Hindlimb muscle (tissue), 1 donor: ENCODE results near the gene PSMB4. TPM values are rescaled to one million over a fixed set of nuclear protein-coding genes. Genes with fewer than 3 reads are reported as not detected.
A peak's percentile ranks its signal among the peaks of the same experiment; 100 is the strongest.
"Not testable (repeated sequence)": the region's sequence is repeated elsewhere in the genome, so short reads cannot be mapped to it uniquely, and the experiment has no call there.

Source experiments
- DNase-seq: peaks from one replicate; pipeline ENCODE4 v3.0.0-alpha.2; 2013
- polyA plus RNA-seq: library from polyadenylated mRNA; unstranded; fragments of 120-200 nt; gene quantifications from one replicate; pipeline ENCODE4 v1.2.1, GENCODE V29; 2013; ENCODE audit not compliant: insufficient read length

Gene PSMB4
- 142 TPM for polyA plus RNA-seq

DNA sequence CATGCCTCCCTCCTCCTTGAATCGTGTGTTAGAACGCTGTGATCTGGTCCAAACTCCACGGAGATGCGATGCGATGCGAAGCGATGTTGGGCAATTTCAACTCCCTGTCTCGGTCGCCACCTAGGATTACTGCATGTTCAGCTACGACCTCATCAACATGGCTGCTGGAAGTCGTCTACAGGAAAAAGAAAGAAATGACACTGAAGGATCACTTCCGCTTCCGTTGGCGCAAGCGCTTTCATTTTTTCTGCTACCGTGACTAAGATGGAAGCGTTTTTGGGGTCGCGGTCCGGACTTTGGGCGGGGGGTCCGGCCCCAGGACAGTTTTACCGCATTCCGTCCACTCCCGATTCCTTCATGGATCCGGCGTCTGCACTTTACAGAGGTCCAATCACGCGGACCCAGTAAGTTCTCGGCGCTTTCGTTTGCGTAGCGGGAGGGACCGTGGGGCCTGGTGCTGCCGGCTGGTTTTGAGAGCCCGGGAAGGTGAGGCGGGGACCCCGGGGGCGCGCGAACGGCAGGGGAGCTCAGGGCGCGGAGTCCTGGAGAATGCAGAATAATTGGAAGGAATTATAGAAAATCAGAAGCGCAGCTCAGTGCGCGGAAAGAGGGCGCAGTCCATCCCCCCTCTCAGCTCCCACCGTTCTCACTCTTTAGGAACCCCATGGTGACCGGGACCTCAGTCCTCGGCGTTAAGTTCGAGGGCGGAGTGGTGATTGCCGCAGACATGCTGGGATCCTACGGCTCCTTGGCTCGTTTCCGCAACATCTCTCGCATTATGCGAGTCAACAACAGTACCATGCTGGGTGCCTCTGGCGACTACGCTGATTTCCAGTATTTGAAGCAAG, at the start of gene PSMB4:
Gene PSMB4, plus strand, starts transcription at position 250 of the 848 bp plus-strand sequence. Its CDS starts 15 bp downstream, at position 265.
- DNase-seq, result peak; percentile 95

- not testable (repeated sequence) for DNase-seq
Observed at GRCh38 chr1:151350323-151350722, 49.0 kb upstream of the PSMB4 start.

DNA sequence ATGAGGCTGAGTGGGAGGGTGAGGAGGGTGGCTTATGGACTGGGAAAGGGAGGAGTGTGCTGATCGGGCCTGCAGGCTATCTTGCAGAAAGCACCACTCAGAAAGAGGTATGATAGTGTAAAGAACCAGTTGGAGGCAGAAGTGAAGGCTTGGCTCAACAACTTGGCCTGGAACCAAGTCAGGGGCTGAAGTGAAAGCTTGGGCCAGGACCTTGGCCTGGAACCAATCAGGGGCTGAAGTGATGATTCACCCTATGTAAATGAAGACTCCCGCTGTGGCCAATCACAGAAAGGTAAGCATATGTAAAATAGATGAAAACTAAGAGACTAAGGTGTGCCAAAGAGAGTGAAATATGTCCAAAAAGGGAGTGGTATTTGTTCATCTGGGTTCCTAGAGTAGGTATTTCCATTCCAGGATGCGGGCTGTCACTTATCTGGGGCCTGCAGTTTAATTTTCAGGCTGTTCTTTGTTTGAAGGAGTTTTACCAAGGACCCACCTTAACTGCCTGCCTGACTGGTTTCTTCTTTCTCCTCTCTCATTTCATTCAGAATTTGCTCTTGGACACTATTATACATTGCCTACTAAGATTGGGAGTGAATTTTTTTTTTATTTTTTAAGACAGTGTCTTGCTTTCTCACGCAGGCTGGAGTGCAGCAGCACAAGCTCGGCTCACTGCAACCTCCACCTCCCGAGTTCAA, 47.2 kb upstream of the PSMB4 start:
- no peak for DNase-seq

DNA sequence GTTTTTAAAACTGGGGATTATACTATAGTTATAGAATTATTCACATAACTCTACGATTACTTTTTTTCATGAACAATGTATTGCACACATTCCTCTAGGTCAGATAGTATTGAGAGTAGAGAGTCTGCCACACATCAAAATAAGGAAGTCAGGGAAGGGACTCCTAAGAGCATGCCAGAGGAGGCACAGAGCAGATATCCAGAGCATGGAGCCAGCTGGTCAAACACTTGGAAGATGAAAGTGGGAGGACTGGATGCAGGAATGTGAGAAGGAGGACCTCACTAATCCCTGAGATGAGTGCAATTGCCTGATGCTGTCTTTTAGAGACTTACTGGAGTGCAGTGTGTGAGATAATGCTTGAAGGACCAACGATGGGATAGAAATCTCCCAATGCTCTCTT, 42.7 kb upstream of the PSMB4 start:
- DNase-seq, result no peak

- DNase-seq, result no peak
Observed at GRCh38 chr1:151361883-151362282, 37.5 kb upstream of the PSMB4 start.

- no peak for DNase-seq
Observed at GRCh38 chr1:151362308-151363155, 36.8 kb upstream of the PSMB4 start.

DNA sequence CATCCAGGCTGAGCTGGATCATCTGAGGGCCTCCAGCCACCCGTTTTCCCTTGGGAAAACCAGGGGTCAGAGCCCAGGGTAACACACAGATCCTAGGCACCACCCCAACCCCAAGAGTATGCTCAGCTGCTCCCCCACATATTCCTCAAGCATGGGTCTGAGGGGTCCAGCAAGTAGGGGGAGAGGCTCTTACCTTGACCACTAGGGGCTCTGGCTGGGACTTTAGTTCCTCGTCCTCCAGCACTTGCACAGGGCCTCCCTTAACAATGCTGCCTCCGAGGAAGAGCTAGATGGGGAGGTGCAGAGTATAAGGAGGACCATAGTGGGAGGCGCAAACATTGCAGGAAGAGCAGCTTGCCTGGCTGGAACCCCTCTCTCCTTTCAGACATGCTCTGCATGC, 34.4 kb upstream of the PSMB4 start:
- DNase-seq, result no peak

DNA sequence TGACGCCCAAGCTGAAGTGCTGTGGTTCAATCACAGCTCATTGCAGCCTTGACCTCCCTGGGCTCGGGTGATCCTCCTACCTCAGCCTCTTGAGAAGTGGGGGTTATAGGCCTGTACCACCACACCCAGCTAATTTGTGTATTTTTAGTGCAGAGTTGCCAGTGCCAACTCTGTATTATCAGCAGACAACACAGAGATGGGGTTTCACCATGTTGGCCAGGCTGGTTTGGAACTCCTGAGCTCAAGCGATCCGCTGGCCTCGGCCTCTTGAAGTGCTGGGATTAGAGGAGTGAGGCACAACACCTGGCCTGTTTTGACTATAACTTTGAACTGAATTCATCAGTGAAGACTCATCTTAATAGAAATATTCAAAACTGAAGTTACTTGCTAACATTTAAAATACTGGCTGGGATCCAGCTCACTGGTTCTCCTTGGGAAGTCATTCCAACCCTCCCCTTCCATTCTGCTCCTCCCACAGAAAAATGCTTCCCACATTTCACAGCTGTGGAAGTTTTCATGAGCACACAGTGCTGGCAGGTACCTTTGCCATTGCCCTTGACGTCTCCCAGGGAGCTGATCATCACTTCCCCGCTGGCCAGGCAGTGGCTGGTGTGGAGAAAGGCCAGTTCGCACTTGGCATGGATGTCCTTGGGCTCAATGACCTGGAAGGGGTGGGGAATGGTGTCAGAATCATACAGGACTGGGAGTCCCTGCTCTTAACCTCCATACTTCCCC, 31.5 kb upstream of the PSMB4 start:
- no peak for DNase-seq

- DNase-seq, result no peak
Observed at GRCh38 chr1:151368393-151369301, 30.7 kb upstream of the PSMB4 start.

GRCh38 chr1:151369302-151369610, 30.1 kb upstream of the PSMB4 start:
- no peak for DNase-seq

DNA sequence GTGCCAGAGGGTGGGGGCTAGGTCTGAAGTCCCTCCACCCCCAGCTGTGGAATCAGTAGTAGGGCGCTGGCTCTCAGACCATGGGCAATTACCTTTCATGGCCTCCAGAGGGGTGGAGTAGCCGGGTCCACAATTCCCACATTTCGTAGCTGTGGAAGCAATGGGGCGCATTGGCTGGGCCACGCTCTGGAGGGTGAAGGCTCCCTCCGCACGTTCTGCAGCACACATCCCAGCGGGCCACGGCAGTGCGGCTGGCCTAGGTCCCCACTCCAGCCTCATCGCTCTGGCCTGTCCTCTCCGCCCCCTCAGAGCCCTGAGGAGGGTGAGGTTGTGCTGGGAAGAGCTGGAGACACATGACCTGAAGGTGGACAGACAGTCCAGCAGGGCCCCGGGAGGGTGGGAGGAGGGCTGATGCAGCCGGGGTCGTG, 29.7 kb upstream of the PSMB4 start:
- DNase-seq, result no peak

DNA sequence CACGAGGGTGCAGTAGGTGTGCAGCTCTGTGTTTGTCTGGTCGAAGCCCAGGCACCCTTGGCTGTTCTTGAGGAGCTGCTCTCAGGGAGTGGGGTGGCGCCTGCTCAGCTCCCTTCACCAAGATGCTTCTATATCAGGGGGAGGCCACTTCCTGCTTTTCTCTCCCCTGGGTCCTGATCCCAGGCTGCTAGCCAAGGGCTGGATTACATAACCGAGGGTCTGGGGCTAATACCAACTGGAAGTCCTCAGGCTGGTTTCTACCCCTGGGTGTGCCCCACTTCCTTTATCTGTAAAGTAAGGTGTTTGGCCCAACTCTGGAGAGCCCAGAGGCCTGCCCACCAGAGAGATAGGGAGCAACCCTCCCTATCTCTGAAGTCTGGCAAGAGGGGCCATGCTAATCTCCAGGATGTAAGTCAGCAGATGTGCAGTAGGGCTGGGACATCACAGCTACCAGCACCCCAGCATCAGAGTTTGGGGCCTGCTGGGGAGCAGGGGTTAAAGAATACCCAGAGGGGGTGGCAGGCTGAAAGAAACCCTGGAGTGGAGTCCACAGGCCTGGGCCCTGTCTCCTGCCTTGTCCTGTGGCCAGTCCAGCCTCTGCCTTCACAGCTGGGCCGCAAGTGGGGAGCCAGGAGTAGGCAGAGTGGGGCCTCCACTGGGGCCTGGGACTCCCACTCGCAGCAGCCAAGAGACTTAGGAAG, 29.0 kb upstream of the PSMB4 start:
- peak; percentile 19 for DNase-seq

GRCh38 chr1:151371370-151372057, 27.9 kb upstream of the PSMB4 start:
- peak; percentile 64 for DNase-seq

DNA sequence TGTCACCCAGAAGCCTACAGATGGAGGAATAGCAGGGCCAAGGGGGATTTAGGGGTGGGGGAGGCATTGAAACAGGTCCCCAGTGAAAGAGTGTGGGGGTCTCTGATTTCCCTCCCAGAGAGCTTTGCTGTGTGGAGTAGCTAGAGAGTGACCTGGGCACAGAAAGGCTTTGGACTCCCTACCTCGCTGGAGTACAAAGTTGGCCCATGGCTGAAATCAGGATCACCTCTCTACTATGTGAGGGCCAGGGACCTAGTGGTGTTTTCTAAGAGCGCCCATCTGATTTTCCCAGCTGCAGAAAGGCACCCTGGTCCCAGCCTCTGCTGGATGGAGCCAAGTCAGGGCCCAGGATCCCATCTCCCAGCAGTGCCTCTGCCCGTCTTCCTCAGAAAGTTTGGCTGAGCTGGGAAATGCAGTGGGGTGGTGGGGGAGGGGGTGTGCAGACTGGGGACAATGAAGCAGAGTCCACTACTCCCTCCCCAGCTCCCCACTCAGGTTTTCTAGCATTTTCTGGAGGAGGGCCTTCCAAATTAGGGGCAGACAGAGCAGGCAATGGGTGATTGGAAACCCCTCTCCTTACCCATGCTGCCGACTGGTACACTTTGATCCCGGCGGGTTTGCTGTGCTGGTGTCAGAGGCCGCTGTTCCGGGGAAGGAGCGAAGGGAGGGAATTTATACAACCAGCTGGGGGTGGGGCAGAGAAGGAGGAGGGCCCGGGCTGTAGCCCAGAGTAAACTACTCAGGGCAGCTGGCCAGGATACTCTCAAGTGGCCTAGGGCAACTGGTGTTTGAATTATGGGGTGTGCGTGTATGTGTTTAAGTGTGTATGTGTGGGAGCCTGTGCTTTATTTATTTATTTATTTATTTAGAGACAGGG, 27.1 kb upstream of the PSMB4 start, which contains the start of gene SELENBP1:
Gene SELENBP1, minus strand, starts transcription at position 648 of the 877 bp plus-strand sequence. Its CDS starts 64 bp downstream, at position 584.
- peak; percentile 68 for DNase-seq

DNA sequence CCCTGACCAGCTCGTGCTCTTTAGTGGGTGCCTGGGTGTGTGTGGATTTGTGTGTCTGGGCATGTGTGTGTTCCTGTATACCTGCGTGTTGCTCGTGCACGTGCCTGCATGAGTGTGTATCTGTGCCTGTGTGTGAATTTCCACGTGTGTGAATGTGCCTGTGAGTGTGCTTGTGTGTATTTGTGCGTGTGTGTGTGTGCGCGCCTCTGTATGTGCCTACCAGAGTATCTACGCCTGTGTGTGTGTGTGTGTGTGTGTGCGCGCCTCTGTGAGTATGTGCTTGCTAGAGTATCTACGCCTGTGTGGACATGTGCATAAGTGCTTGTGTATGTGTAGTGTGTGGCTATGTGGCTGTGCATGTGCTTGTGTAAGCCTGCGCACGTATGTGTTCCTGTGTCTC, 26.2 kb upstream of the PSMB4 start:
- no peak for DNase-seq

DNA sequence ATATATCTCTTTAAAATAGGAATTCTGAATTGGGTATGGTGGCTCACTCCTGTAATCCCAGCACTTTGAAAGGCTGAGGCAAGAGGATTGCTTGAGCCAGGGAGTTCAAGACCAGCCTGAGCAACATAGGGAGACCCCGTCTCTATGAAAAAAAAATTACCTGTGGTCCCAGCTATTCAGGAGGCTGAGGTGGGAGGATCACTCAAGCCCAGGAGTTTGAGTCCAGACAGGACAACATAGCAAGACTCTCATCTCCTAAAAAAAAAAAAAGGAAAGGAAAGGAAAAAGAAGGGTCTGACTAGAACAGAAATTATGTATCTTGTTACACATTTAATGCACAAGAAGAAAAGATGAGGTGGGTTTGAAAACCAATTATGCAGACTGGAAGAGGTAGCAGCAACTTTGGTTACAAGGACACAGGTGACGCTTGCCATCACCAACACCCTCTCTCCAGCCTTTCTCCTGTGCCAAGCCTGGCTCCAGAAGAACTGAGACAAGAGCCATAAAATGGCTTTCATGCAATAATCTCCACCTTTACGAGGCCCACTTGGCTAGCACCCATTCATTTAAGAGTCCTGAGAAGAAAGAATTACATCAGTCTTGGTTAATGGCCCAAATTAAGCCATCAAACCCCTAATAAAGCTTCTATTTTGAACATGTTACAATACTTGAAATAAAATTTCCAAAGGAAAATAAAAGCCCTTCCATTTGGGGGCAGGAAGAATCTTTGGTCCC, 22.1 kb upstream of the PSMB4 start:
- DNase-seq, result no peak

GRCh38 chr1:151384584-151384983, 14.8 kb upstream of the PSMB4 start:
- no peak for DNase-seq

DNA sequence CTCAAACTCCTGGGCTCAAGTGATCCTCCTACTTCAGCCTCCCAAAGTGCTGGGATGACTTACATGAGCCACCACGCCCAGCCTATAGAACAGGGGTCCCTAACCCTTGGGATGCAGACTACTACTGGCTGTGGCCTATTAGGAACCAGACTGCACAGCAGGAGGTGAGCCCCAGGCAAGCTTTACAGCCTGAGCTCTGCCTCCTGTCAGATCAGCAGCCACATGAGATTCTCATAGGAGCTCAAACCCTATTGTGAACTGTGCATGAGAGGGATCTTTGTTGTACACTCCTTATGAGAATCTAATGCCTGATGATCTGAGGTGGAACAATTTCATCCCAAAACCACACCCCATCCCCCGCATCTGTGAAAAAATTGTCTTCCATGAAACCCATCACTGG, 13.4 kb upstream of the PSMB4 start:
- no peak for DNase-seq
